Skeletal muscle satellite cell (primary cell): Measurements from ENCODE around the gene PRDM10.
A peak's percentile ranks its signal among the peaks of the same experiment; 100 is the strongest.
"Not testable (repeated sequence)": the region's sequence is repeated elsewhere in the genome, so short reads cannot be mapped to it uniquely, and the experiment has no call there.

Experiments used
- H3K27me3 ChIP-seq: 2 replicates; pipeline ENCODE4 v1.7.0; 2013; ENCODE audit warnings: low read length; ENCODE audit not compliant: control insufficient read depth, insufficient read depth
- H3K36me3 ChIP-seq: 2 replicates; pipeline ENCODE4 v1.7.0; 2013; ENCODE audit warnings: mild to moderate bottlenecking, control low read depth, low read length; ENCODE audit not compliant: insufficient read depth
- H3K4me1 ChIP-seq: 2 replicates; pipeline ENCODE4 v1.7.0; 2013; ENCODE audit warnings: low read length; ENCODE audit not compliant: control insufficient read depth, insufficient read depth
- H3K4me2 ChIP-seq: 2 replicates; pipeline ENCODE4 v1.7.0; 2013; ENCODE audit warnings: mild to moderate bottlenecking, low read length
- H3K4me3 ChIP-seq: 2 replicates; pipeline ENCODE4 v1.7.0; 2013; ENCODE audit warnings: low read length
- H3K9ac ChIP-seq: 2 replicates; pipeline ENCODE4 v1.7.0; 2013; ENCODE audit warnings: mild to moderate bottlenecking, low read depth, low read length, moderate library complexity
- H3K9me3 ChIP-seq: replicated peaks from 2 replicates; pipeline ENCODE4 v1.7.0; 2013; ENCODE audit warnings: mild to moderate bottlenecking, control low read depth, low read length

PRDM10 gene

DNA sequence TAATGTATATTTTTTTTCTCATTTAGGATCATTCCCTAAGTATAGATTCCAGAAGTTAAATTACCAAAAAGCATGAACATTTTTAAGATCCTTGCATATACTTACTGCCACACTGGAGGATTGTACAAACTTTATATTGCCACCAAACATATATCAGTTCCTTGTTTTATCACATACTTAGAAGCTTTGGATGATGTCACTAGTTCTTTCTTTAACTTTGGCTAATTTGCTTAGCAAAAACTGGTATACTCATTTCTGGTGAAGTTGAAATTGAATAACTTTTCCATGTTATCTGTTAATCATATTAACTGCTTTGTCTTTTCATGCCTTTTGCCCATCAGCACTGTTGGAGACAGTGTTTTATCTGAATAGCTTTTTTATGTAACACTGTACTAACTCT is 31.6 kb upstream of the PRDM10 start:
- Histone ChIP-seq H3K4me1 (peaks cover 13% of the 10 kb centered on the region), H3K36me3 (no peaks in the 10 kb centered on the region), H3K27me3 (no peaks in the 10 kb centered on the region), H3K9me3 (no peaks in the 10 kb centered on the region), H3K4me3 (no peak overlapping the region), H3K9ac (no peak overlapping the region), H3K4me2 (no peak overlapping the region)

- H3K36me3 ChIP-seq = no peaks in the 10 kb centered on the region
- H3K4me1 ChIP-seq = peaks cover 9% of the 10 kb centered on the region
- H3K9ac ChIP-seq = no peak overlapping the region
- no peaks in the 10 kb centered on the region for H3K9me3 ChIP-seq
- no peak overlapping the region for H3K4me3 ChIP-seq
- no peaks in the 10 kb centered on the region for H3K27me3 ChIP-seq
- H3K4me2 ChIP-seq = no peak overlapping the region
Measured at GRCh38 chr11:130032931-130033330, 30.3 kb upstream of the PRDM10 start.

DNA sequence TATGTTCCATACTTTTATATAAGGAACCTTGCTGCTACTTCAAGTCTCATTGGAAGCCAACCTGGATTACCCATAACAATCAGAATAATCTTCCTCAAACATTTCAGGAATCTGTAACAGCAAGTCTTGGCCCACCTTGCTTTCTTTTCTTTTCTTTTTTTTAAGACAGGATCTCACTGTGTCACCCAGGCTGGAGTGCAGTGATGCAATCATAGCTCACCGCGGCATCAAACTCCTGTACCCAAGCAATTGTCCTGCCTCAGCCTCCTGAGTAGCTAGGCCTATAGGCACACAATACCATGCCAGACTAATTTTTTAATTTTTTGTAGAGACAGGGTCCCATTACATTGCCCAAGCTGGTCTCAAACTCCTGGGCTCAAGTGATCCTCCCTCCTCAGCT is 29.3 kb upstream of the PRDM10 start:
- H3K36me3 ChIP-seq = no peaks in the 10 kb centered on the region
- H3K9me3 ChIP-seq = no peaks in the 10 kb centered on the region
- no peaks in the 10 kb centered on the region for H3K27me3 ChIP-seq
- no peak overlapping the region for H3K4me3 ChIP-seq
- H3K4me1 ChIP-seq = peaks cover 2% of the 10 kb centered on the region
- no peak overlapping the region for H3K9ac ChIP-seq
- no peak overlapping the region for H3K4me2 ChIP-seq

DNA sequence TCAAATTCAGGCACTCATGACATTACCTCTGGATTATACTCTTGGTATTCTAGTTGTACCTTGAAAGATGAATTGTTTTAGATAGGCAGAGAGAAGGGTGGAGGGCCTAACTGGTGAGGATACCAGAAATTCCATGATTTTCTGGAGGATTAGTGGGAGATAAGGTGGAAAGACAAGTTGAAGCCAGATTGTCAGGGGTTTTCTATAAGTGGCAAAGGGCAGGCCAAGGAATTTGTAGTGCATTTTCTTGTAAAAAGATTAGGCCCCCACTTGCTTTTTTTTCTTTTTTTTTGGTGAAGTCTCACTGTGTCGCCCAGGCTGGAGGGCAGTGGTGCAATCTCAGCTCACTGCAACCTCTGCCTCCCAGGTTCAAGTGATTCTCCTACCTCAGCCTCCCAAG is 28.4 kb upstream of the PRDM10 start:
- H3K9ac ChIP-seq = no peak overlapping the region
- no peak overlapping the region for H3K4me2 ChIP-seq
- no peak overlapping the region for H3K4me3 ChIP-seq
- H3K27me3 ChIP-seq = no peaks in the 10 kb centered on the region
- H3K36me3 ChIP-seq = no peaks in the 10 kb centered on the region
- no peaks in the 10 kb centered on the region for H3K9me3 ChIP-seq
- H3K4me1 ChIP-seq = no peaks in the 10 kb centered on the region

DNA sequence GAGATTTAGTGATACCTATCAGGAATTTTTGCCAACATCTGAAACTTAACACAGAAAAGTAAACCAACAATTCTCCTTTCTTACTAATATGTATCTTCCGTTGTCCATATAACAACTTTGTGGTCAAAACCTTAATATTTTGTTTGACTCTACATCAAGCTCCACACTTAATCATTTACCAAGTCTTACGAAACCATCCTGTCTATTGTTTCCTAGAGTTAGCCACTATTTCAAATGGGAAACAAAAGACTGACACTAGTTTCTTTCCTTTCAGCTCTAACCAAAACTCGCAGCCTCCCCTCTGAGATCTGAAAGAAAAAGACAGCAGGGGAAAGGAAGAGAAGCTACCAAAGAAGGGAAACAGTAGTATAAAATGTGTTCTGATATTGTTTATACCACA is 26.5 kb upstream of the PRDM10 start:
- Histone ChIP-seq H3K4me3 (no peak overlapping the region), H3K36me3 (no peaks in the 10 kb centered on the region), H3K9me3 (no peaks in the 10 kb centered on the region), H3K9ac (no peak overlapping the region), H3K27me3 (no peaks in the 10 kb centered on the region), H3K4me1 (peaks cover 4% of the 10 kb centered on the region), H3K4me2 (no peak overlapping the region)

GRCh38 chr11:130025371-130025770 is 22.7 kb upstream of the PRDM10 start:
- Histone ChIP-seq H3K4me2 (no peak overlapping the region), H3K27me3 (no peaks in the 10 kb centered on the region), H3K4me1 (peaks cover 19% of the 10 kb centered on the region), H3K36me3 (no peaks in the 10 kb centered on the region), H3K4me3 (no peak overlapping the region), H3K9ac (no peak overlapping the region), H3K9me3 (no peaks in the 10 kb centered on the region)

DNA sequence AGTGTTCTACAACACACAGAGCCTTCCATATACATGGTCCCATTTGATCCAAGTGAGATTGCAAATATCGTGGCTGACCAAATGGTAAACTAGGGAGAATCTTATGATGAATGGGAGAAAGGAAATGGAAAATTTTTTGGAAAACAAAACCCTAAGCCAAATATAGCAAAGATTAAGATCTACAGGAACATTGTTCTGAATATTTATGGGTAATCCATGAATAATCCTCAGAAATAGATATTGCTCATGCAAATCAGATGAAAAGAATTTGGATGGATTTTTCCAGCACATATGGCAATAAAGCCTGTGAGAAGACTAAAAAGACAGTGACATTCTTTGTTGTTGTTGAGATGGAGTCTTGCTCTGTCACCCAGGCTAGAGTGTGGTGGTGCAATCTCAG is 21.7 kb upstream of the PRDM10 start:
- Histone ChIP-seq H3K4me3 (no peak overlapping the region), H3K9ac (no peak overlapping the region), H3K9me3 (no peaks in the 10 kb centered on the region), H3K27me3 (no peaks in the 10 kb centered on the region), H3K36me3 (no peaks in the 10 kb centered on the region), H3K4me2 (no peak overlapping the region), H3K4me1 (peaks cover 19% of the 10 kb centered on the region)

DNA sequence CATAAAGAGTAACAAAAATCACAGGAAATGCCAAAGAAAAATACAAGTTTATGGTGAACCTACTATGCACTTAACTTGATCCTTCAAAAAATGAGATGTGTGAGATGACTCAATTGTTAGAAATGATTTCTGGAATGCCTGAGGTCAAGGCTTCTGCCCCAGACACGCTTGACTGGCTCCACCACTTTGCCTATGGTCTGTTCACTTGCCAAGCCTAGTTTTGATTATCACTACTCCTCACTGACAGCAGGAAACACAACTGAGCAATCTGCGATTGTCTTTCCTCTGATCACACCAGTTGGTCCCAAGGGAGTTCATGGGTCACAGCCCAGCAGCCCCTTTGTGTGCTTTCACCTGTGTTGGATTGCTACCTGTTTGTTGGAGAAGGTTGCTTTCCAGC is 20.6 kb upstream of the PRDM10 start:
- peak overlapping the region; percentile 11 for H3K4me2 ChIP-seq
- no peaks in the 10 kb centered on the region for H3K9me3 ChIP-seq
- peak overlapping the region; percentile 12 for H3K4me3 ChIP-seq
- H3K36me3 ChIP-seq = no peaks in the 10 kb centered on the region
- peaks cover 19% of the 10 kb centered on the region for H3K4me1 ChIP-seq
- H3K27me3 ChIP-seq = no peaks in the 10 kb centered on the region
- no peak overlapping the region for H3K9ac ChIP-seq

DNA sequence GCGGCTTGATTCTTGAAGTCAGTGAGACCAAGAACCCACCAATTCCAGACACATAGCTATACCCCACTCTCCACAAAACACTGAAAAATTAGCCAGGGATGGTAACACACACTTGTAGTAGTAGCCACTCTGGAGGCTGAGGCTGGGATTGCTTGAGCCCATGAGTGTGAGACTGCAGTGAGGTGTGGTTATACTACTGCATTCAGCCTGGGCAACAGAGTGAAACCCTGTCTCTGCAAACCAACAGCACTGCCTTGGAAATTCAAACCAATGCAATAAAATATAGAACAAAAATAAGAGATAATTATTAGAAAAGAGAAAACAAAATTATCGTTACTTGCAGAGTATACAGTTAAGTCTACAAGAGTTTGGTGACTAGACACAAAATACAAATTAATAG is 20.2 kb upstream of the PRDM10 start:
- peaks cover 19% of the 10 kb centered on the region for H3K4me1 ChIP-seq
- H3K4me2 ChIP-seq = no peak overlapping the region
- no peaks in the 10 kb centered on the region for H3K9me3 ChIP-seq
- H3K9ac ChIP-seq = no peak overlapping the region
- no peaks in the 10 kb centered on the region for H3K27me3 ChIP-seq
- no peak overlapping the region for H3K4me3 ChIP-seq
- no peaks in the 10 kb centered on the region for H3K36me3 ChIP-seq

- H3K4me2 ChIP-seq, H3K9ac ChIP-seq, H3K27me3 ChIP-seq, H3K4me3 ChIP-seq, H3K36me3 ChIP-seq, H3K9me3 ChIP-seq: not testable (repeated sequence)
- peaks cover 19% of the 10 kb centered on the region for H3K4me1 ChIP-seq
Measured at GRCh38 chr11:130021606-130022005, 19.0 kb upstream of the PRDM10 start.

DNA sequence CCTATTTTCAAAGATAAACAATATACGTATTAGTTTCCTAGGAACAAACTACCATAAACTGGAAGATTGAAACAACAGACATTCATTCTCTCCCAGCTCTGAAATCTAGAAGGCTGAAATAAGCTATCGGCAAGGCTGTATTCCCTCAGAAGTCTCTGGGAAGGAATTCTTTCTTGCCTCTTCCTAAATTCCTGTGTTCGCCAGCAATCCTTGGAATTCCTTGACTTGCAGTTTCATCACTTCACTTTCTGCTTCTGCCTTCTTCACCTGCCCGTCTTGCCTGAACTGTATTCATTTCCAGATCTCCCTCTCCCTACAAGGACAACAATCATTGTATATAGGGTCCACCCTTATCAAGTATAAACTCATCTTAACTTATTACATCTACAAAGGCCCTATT is 17.7 kb upstream of the PRDM10 start:
- no peak overlapping the region for H3K9ac ChIP-seq
- no peak overlapping the region for H3K4me2 ChIP-seq

GRCh38 chr11:130015846-130016245 is 13.2 kb upstream of the PRDM10 start:
- H3K4me3 ChIP-seq, H3K9me3 ChIP-seq, H3K4me2 ChIP-seq, H3K9ac ChIP-seq, H3K4me1 ChIP-seq, H3K36me3 ChIP-seq, H3K27me3 ChIP-seq: not testable (repeated sequence)

More for the DNA sequence above, 17.7 kb upstream of the PRDM10 start:
- Histone ChIP-seq H3K9me3 (no peaks in the 10 kb centered on the region), H3K4me1 (peaks cover 19% of the 10 kb centered on the region), H3K36me3 (no peaks in the 10 kb centered on the region), H3K27me3 (no peaks in the 10 kb centered on the region), H3K4me3 (no peak overlapping the region)
